ENCODE measurements around the gene TMEM200A. TPM values are rescaled to one million over a fixed set of nuclear protein-coding genes. Genes with fewer than 3 reads are reported as not detected.

TMEM200A gene
- total RNA-seq, 1 donor from 2014 or later: 3.3 TPM

- DNase-seq (ENCODE audit: low read depth): no peak
- no peak overlapping the region for H3K4me3 ChIP-seq (ENCODE audit: low read depth, low read length)
- no peak for TF ChIP-seq CTCF (conservative IDR thresholded peaks at IDR 0.05; ENCODE audit: low read depth, low read length)
These were observed 120.6 kb downstream of the TMEM200A start for GRCh38 chr6:130486417-130486816.

DNA sequence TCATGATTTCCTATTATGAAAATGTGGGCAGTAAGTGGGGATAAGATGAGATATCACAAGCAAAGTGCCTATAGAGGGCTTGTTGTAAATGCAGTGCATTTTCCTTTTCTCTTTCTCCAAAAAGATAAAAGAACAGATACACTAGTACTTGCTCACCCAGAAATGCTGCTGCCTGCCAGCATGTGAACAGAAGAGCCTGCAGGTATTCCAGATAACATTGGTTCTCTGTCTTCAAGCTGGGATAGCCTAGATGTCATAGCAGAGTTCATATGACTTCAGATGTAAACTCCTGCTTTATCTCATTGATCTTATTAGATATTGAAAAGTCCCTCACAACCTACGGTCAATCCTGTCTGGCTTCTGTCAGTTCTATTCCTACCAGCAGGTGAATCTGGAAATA, 123.7 kb downstream of the TMEM200A start:
- no peak for TF ChIP-seq CTCF (conservative IDR thresholded peaks at IDR 0.05; ENCODE audit: low read depth, low read length)
- no peak for DNase-seq (ENCODE audit: low read depth)
- H3K4me3 ChIP-seq (ENCODE audit: low read depth, low read length): no peak overlapping the region

Other genes starting within 250 kb of the TMEM200A start
- gene SAMD3, start 143.1 kb upstream of the TMEM200A start, total RNA-seq: not detected in 2 replicates

Measured in epithelial cell of proximal tubule (primary cell).